NCI-H82 (cell line): Measurements from ENCODE around the gene CACHD1.

ENCODE experiments used
- DNase-seq: peaks from one replicate; lab custom pipeline; 2025; lab: John Stamatoyannopoulos, UW

CACHD1 gene

GRCh38 chr1:64549464-64550239 is 79.7 kb downstream of the CACHD1 start:
- no peak for DNase-seq

GRCh38 chr1:64550510-64550909 is 80.6 kb downstream of the CACHD1 start:
- DNase-seq, result no peak

GRCh38 chr1:64550946-64551605 is 81.1 kb downstream of the CACHD1 start:
- DNase-seq, result no peak

GRCh38 chr1:64553285-64553684 is 83.4 kb downstream of the CACHD1 start:
- DNase-seq, result peak; percentile 17

GRCh38 chr1:64555947-64556346 is 86.0 kb downstream of the CACHD1 start:
- no peak for DNase-seq

GRCh38 chr1:64561993-64562392 is 92.1 kb downstream of the CACHD1 start:
- DNase-seq, result no peak

GRCh38 chr1:64563958-64564565 is 94.1 kb downstream of the CACHD1 start:
- DNase-seq, result no peak

- DNase-seq, result no peak
Measured at GRCh38 chr1:64564891-64565290, 95.0 kb downstream of the CACHD1 start.

- DNase-seq, result no peak
Measured at GRCh38 chr1:64567426-64568170, 97.7 kb downstream of the CACHD1 start.

- no peak for DNase-seq
Measured at GRCh38 chr1:64568171-64568450, 98.2 kb downstream of the CACHD1 start.

- no peak for DNase-seq
Measured at GRCh38 chr1:64569411-64569810, 99.5 kb downstream of the CACHD1 start.

- no peak for DNase-seq
Measured at GRCh38 chr1:64570267-64570855, 100.4 kb downstream of the CACHD1 start.

GRCh38 chr1:64572222-64572900 is 102.4 kb downstream of the CACHD1 start:
- DNase-seq, result peak; percentile 48

GRCh38 chr1:64574301-64574700 is 104.4 kb downstream of the CACHD1 start:
- DNase-seq, result peak; percentile 71

GRCh38 chr1:64575881-64576676 is 106.2 kb downstream of the CACHD1 start:
- DNase-seq, result no peak

GRCh38 chr1:64578270-64578973 is 108.5 kb downstream of the CACHD1 start:
- no peak for DNase-seq

GRCh38 chr1:64579767-64580166 is 109.8 kb downstream of the CACHD1 start:
- DNase-seq, result no peak

- no peak for DNase-seq
Measured at GRCh38 chr1:64581135-64581842, 111.4 kb downstream of the CACHD1 start.

- DNase-seq, result no peak
Measured at GRCh38 chr1:64581843-64582185, 111.9 kb downstream of the CACHD1 start.

- DNase-seq, result no peak
Measured at GRCh38 chr1:64584479-64584878, 114.5 kb downstream of the CACHD1 start.
